HUES48 (cell line): ENCODE data around the gene SIGLEC8.

Source experiments
- H3K27ac ChIP-seq: one replicate; pipeline ENCODE4 v1.7.0; 2013; ENCODE audit warnings: low read depth, low read length, inconsistent platforms
- H3K27me3 ChIP-seq: 2 replicates; pipeline ENCODE4 v1.6.1; 2013; ENCODE audit warnings: mild to moderate bottlenecking, low read length; ENCODE audit not compliant: control insufficient read depth, insufficient read depth
- H3K36me3 ChIP-seq: 2 replicates; pipeline ENCODE4 v1.6.1; 2013; ENCODE audit warnings: low read length; ENCODE audit not compliant: control insufficient read depth, insufficient read depth
- H3K4me1 ChIP-seq: 2 replicates; pipeline ENCODE4 v1.6.1; 2013; ENCODE audit warnings: mild to moderate bottlenecking, low read length; ENCODE audit not compliant: control insufficient read depth, insufficient read depth
- H3K4me3 ChIP-seq: 2 replicates; pipeline ENCODE4 v1.5.1; 2013; ENCODE audit warnings: mild to moderate bottlenecking, low read depth, low read length
- H3K9ac ChIP-seq: 2 replicates; pipeline ENCODE4 v1.6.1; 2013; ENCODE audit warnings: mild to moderate bottlenecking, low read depth, low read length, moderate library complexity
- H3K9me3 ChIP-seq: 2 replicates; pipeline ENCODE4 v1.6.1; 2013; ENCODE audit warnings: low read length; ENCODE audit not compliant: control insufficient read depth, insufficient read depth

SIGLEC8 gene

DNA sequence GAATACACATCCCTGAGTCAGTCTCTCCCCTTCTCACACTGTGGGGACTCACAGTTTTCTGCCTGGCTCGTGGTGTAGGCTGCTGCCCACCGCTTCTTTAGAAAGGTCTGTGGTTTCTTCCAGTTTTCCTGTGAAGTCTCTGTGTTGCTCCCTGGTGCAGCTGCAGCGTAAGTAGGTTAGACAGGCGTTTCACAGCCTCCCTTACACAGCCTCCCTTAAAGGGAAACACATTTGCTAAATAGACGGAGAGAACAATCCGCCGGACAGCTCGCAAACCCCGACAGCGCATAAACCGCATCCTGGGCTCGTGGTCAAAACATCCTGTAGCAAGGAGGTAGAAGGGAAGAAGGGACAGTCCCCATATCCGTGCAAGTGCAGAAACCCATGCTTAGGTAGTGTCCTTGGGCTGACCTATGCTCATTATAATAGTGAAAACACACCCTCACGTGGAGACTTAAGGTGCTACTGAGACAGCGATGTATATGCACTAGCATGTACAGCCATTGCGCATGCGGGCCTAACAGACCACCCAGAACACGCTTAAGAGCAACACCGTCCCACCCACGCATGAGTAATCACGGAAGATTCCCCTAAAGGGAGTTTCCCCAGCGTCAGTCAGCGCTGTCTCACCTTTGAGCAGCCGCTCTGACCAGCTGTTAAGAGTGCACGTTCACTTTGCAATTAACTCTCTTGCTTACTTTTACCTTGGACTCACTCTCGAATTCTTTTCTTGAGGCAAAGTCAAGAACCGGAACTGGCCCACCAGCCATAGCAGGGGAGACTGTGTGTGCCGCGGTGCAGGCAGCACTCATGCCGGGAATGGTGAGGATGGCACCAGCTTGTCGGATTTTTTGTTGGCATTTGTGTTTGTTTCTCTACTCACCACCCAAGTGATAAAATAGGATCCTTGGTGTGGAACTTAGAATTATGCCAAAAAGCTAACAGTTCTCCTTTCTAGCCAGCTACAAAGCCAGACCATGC, 16.6 kb downstream of the SIGLEC8 start:
- Histone ChIP-seq H3K4me3 (no peak overlapping the region), H3K4me1 (no peaks in the 10 kb centered on the region), H3K9me3 (peaks cover 2% of the 10 kb centered on the region; the same call in 1 of the 2 replicates), H3K9ac (no peak overlapping the region), H3K27me3 (no peaks in the 10 kb centered on the region), H3K36me3 (no peaks in the 10 kb centered on the region), H3K27ac (no peak overlapping the region)

DNA sequence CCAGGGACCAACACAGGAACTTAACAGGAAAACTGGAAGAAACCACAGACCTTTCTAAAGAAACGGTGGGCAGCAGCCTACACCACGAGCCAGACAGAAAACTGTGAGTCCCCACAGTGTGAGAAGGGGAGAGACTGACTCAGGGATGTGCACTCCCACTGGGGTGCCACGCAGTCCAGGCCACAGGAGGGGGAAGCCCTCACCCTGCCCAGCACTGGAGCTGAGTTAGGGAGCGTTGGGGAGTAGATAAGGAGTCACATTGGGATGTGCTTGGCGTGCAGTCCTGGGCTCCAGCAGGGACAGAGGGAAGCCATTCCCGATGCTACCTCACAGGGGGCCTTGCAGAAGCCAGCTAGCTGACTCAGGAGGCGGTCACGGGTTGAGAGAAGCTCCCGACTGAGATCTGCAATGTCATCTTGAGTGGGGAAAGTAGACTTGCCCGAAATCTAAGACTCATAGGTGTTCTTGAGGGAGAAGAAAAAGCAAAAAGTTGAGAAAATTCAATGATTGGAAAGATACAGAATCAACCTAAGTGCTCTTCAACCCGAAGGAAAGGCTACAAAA, 17.3 kb downstream of the SIGLEC8 start:
- H3K9ac ChIP-seq, result no peak overlapping the region
- H3K36me3 ChIP-seq, result no peaks in the 10 kb centered on the region
- no peaks in the 10 kb centered on the region for H3K27me3 ChIP-seq
- no peak overlapping the region for H3K4me3 ChIP-seq
- no peak overlapping the region for H3K27ac ChIP-seq
- H3K4me1 ChIP-seq, result no peaks in the 10 kb centered on the region
- H3K9me3 ChIP-seq, result no peaks in the 10 kb centered on the region

- no peaks in the 10 kb centered on the region for H3K27me3 ChIP-seq
- H3K4me1 ChIP-seq, result no peaks in the 10 kb centered on the region
- no peak overlapping the region for H3K4me3 ChIP-seq
- H3K27ac ChIP-seq, result no peak overlapping the region
- H3K9me3 ChIP-seq, result no peaks in the 10 kb centered on the region
- H3K9ac ChIP-seq, result no peak overlapping the region
- H3K36me3 ChIP-seq, result no peaks in the 10 kb centered on the region
These were observed 18.2 kb downstream of the SIGLEC8 start for GRCh38 chr19:51440052-51440451.

DNA sequence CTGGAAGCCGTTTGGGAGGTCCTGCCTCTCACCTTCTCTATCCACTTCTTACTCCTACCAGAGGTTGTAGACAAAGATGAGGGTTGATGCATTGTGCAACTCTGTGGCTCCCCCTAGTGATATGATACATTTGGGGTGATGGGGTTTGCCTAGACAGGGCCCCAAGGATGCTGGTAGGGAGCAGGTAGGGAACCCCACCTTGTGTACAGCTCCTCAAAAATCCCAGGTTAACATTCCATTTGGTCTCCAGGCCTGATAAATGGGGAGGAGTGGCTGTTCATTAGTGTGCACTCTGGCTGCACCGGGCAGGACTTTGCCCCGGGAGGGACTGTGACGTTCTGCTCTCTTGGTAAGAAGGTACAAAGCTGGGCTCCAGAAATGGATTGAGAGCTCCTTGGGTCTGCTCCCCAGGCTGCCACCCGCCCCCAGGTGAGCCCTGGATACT, 19.2 kb downstream of the SIGLEC8 start:
- Histone ChIP-seq H3K4me3 (no peak overlapping the region), H3K9ac (no peak overlapping the region), H3K4me1 (no peaks in the 10 kb centered on the region), H3K36me3 (no peaks in the 10 kb centered on the region), H3K27me3 (no peaks in the 10 kb centered on the region), H3K27ac (no peak overlapping the region), H3K9me3 (no peaks in the 10 kb centered on the region)

DNA sequence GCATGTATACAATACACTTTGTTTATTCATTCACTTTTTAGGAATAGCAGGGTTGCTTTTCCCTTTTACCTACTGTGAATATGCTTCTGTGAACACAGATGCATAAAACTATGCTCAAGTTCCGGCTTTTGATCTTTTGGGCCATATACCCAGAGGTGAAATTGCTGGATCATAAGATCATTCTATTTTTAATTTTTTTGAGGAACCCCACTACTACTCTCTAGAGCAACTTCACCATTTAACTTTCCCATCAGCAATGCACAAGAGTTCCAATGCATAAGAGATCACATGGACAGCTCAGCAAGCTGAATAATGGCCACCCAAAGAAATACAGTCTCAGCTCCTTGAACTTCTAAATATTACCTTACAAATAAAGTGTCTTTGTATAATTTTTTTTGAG, 23.8 kb downstream of the SIGLEC8 start:
- Histone ChIP-seq H3K4me3 (no peak overlapping the region), H3K36me3 (no peaks in the 10 kb centered on the region), H3K27ac (no peak overlapping the region), H3K9ac (no peak overlapping the region), H3K4me1 (no peaks in the 10 kb centered on the region), H3K9me3 (no peaks in the 10 kb centered on the region), H3K27me3 (no peaks in the 10 kb centered on the region)

GRCh38 chr19:51433043-51433442, 25.2 kb downstream of the SIGLEC8 start:
- Histone ChIP-seq H3K27ac (no peak overlapping the region), H3K4me3 (no peak overlapping the region), H3K9me3 (no peaks in the 10 kb centered on the region), H3K36me3 (no peaks in the 10 kb centered on the region), H3K27me3 (no peaks in the 10 kb centered on the region), H3K9ac (no peak overlapping the region), H3K4me1 (no peaks in the 10 kb centered on the region)

DNA sequence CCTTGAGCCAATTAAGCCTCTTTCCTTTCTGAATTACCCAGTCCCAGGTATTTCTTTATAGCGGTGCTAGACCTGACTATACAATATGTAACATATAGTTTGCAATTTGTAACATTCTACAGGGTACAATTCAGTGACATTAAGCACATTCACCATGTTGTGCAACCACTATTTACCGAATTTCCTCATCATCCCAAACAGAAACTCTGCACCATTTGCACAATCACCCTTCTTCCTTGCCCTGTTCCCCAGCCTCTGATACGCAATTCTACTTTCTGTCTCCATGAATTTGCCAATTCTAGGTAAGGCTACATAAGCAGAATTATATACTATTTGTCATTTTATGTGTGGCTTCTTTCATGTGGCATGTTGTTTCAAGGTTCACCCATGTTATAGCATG, 27.1 kb downstream of the SIGLEC8 start:
- H3K27ac ChIP-seq, result no peak overlapping the region

GRCh38 chr19:51430221-51430620, 28.0 kb downstream of the SIGLEC8 start:
- H3K9me3 ChIP-seq, result no peaks in the 10 kb centered on the region

More for the DNA sequence above, 27.1 kb downstream of the SIGLEC8 start:
- Histone ChIP-seq H3K4me3 (no peak overlapping the region), H3K9me3 (no peaks in the 10 kb centered on the region), H3K4me1 (no peaks in the 10 kb centered on the region), H3K27me3 (no peaks in the 10 kb centered on the region), H3K36me3 (no peaks in the 10 kb centered on the region), H3K9ac (no peak overlapping the region)

GRCh38 chr19:51427201-51427600, 31.1 kb downstream of the SIGLEC8 start:
- no peak overlapping the region for H3K4me3 ChIP-seq
- H3K9me3 ChIP-seq, result no peaks in the 10 kb centered on the region
- no peaks in the 10 kb centered on the region for H3K27me3 ChIP-seq
- no peak overlapping the region for H3K9ac ChIP-seq
- H3K36me3 ChIP-seq, result no peaks in the 10 kb centered on the region
- no peaks in the 10 kb centered on the region for H3K4me1 ChIP-seq
- H3K27ac ChIP-seq, result no peak overlapping the region

More at GRCh38 chr19:51430221-51430620, 28.0 kb downstream of the SIGLEC8 start:
- no peaks in the 10 kb centered on the region for H3K27me3 ChIP-seq
- H3K4me3 ChIP-seq, result no peak overlapping the region
- no peak overlapping the region for H3K9ac ChIP-seq
- H3K36me3 ChIP-seq, result no peaks in the 10 kb centered on the region
- H3K4me1 ChIP-seq, result no peaks in the 10 kb centered on the region
- no peak overlapping the region for H3K27ac ChIP-seq

GRCh38 chr19:51422053-51422448, 36.2 kb downstream of the SIGLEC8 start:
- Histone ChIP-seq H3K4me3 (peak overlapping the region; percentile 67), H3K4me1 (no peaks in the 10 kb centered on the region), H3K9ac (no peak overlapping the region)

More at GRCh38 chr19:51422053-51422448, 36.2 kb downstream of the SIGLEC8 start:
- Histone ChIP-seq H3K27ac (no peak overlapping the region), H3K9me3 (no peaks in the 10 kb centered on the region), H3K36me3 (no peaks in the 10 kb centered on the region), H3K27me3 (peaks cover 8% of the 10 kb centered on the region; the same call in 1 of the 2 replicates)
